Heart left ventricle (tissue), 16 donors: ENCODE measurements around the gene TOR1B. TPM values are rescaled to one million over a fixed set of nuclear protein-coding genes. Genes with fewer than 3 reads are reported as not detected.
A peak's percentile ranks its signal among the peaks of the same experiment; 100 is the strongest.
"Not testable (repeated sequence)": the region's sequence is repeated elsewhere in the genome, so short reads cannot be mapped to it uniquely, and the experiment has no call there.

ENCODE experiments used
- ATAC-seq, 4 donors: fragments of 200-7000 bp; cut with Tn5 transposase; one replicate each; pipeline ENCODE4 v1.9.1; 2020 to 2022; ENCODE audit warnings: moderate library complexity in 4 of 4, mild to moderate bottlenecking in 3 of 4, moderate number of reproducible peaks in 1 of 4
- DNase-seq, 5 donors: peaks; one replicate each; pipeline ENCODE4 v3.0.0-alpha.2; 2020
- H3K27ac ChIP-seq, 12 donors: fragments of 200-600 bp; sonication (generic) in 4 of 12; one replicate each; pipeline versions ENCODE4 v1.5.0 to v1.8.0; 2016 to 2022; ENCODE audit warnings: mild to moderate bottlenecking in 2 of 12
- H3K27me3 ChIP-seq, 9 donors: fragments of 200-600 bp; sonication (generic) in 2 of 9; one replicate each; pipeline versions ENCODE4 v1.5.1 to v1.8.0; 2016 to 2022; ENCODE audit warnings: mild to moderate bottlenecking in 3 of 9
- H3K36me3 ChIP-seq, 9 donors: fragments of 200-600 bp; sonication (generic) in 2 of 9; one replicate each; pipeline versions ENCODE4 v1.5.0 to v1.8.0; 2018 to 2022; ENCODE audit warnings: mild to moderate bottlenecking in 2 of 9
- H3K4me1 ChIP-seq, 12 donors: fragments of 200-600 bp; sonication (generic) in 4 of 12; one replicate each; pipeline versions ENCODE4 v1.5.0 to v1.8.0; 2016 to 2022; ENCODE audit warnings: mild to moderate bottlenecking in 3 of 12
- H3K4me3 ChIP-seq, 12 donors: fragments of 200-600 bp; sonication (generic) in 4 of 12; one replicate each; pipeline versions ENCODE4 v1.5.0 to v1.8.0; 2017 to 2022; ENCODE audit warnings: mild to moderate bottlenecking in 9 of 12, moderate library complexity in 4 of 12
- H3K9me3 ChIP-seq, 12 donors: fragments of 200-600 bp; sonication (generic) in 4 of 12; one replicate each; pipeline versions ENCODE4 v1.5.0 to v1.8.0; 2016 to 2022; ENCODE audit warnings: mild to moderate bottlenecking in 1 of 12
- CTCF ChIP-seq, 12 donors: fragments of 200-600 bp; sonication (generic) in 4 of 12; IDR thresholded peaks; one replicate each; pipeline versions ENCODE4 v1.5.0 to v1.8.0; 2018 to 2022; ENCODE audit warnings: antibody characterized with exemption in 12 of 12, mild to moderate bottlenecking in 5 of 12
- POLR2A ChIP-seq, 2 donors: fragments of 450-650 bp; IDR thresholded peaks; one replicate each; pipeline ENCODE4 v1.6.1; 2017; ENCODE audit warnings: antibody characterized with exemption in 2 of 2, mild to moderate bottlenecking in 2 of 2, moderate library complexity in 2 of 2
- whole genome bisulfite sequencing, 4 donors: extraction: QIAGEN DNeasy Blood & Tissue Kit in 2 of 4; methylation state at CpG; one replicate each; pipeline versions ENCODE4 v1.1.5 to v1.1.7; 2013 to 2018; 5-methylcytosine and 5-hydroxymethylcytosine counted together
- intact Hi-C, 10 donors: fragments of 100-400 bp; cut with DNase I; formaldehyde crosslinking; loops; one replicate each; pipeline versions ENCODE4 v1.11.1 to v1.14.2; 2022
- polyA plus RNA-seq, 2 donors: library from polyadenylated mRNA; stranded (reverse); fragments of 200-250 nt; gene quantifications; one replicate each; pipeline ENCODE4 v1.2.3, GENCODE V29; 2013
- total RNA-seq, 9 donors: library from RNA; depleted of rRNA in 2 of 9; stranded (reverse); fragments of >200 nt in 2 of 9; fragmentation: NEBNext Ultra II Directional in 3 of 9; extraction: Animal tissue kit (Norgen Biotek cat#: 25700) in 3 of 9; gene quantifications; one replicate each; pipeline versions ENCODE4 v1.1.0 to v1.2.4, GENCODE V29; 2016 to 2023
- donor health status: ischemic (EF 13 %, LVEDD 7.1; RV severe dilation, severe dysfunction).
- donor health status: healthy with polysubstance abuse.
- donor health status: DM: no; HTN: yes; CAD: no.
- donor health status: DM: no; HTN: no; CAD: no.
- donor health status: ischemic (EF 25% LVEDD 6.9; RV normal size, moderate dysfunction).
- donor health status: ischemic (EF 25% LVEDD 5.7; RV mildly dilated, moderate dysfunction).
- donor health status: healthy.
- donor health status: DM: yes; HTN: yes; CAD: no.
- donor health status: ischemic (EF 35%, LVEDD 5.7; RV mildly dilated, moderate dysfunction).
- donor health status: nonischemic (EF 11% LVEDD 7.7; RV severe dilation, severe dysfunction).
- donor health status: DM: yes; HTN: yes; CAD: no.
- donor health status: PGD.
- donor health status: ischemic (EF 29% LVEDD 5.4; RV normal size, mild dysfunction).
- donor health status: nonischemic (EF 23%, LVEDD 6.1; RV moderate dilation, normal function).

The TOR1B gene
- total and polyA plus RNA-seq, 11 donors, result 7.3 to 20.7 (median 13.0) TPM

DNA sequence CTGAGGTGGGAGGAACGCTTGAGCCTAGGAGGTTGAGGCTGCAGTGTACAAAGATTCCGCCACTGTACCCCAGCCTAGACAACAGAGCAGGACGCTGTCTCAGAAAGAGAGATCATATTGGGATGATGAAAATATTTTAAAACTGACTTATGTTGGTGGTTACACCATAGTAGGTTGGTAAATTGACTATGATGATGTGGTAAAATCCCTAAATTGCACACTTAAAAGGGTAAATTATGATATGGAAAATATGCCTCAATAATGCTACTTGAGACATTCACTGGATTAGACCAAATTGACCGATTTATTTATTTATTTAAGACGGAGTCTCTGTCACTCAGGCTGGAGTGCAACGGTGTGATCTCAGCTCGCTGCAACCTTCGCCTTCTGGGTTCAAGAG, 21.9 kb upstream of the TOR1B start:
- no peaks in the 10 kb centered on the region for H3K9me3 ChIP-seq
- intact Hi-C loops, result loop anchor here in 8 of 10 donors (5.0 kb wide), 3 partner anchors 139 to 649 kb away; partner anchors contain the start of gene ASB6 (in 6 of the 8)
- peaks cover 0 to 28% (median 14%) of the 10 kb centered on the region in 12 donors for H3K4me1 ChIP-seq
- 84 to 90% (median 85%) methylated on average over 8 of the region's 8 CpGs for WGBS, 4 donors
- ATAC-seq (no peak), DNase-seq (no peak)
- H3K27ac ChIP-seq, result no peak overlapping the region
- H3K36me3 ChIP-seq, result no peaks in the 10 kb centered on the region
- H3K4me3 ChIP-seq, result no peak overlapping the region
- no peak for TF ChIP-seq CTCF (IDR thresholded peaks at IDR 0.05)
- no peaks in the 10 kb centered on the region for H3K27me3 ChIP-seq

GRCh38 chr9:129781981-129782380, 21.0 kb upstream of the TOR1B start:
- no peak for ATAC-seq
- Histone ChIP-seq H3K36me3 (no peaks in the 10 kb centered on the region), H3K27me3 (peaks cover 0 to 3% (median 0%) of the 10 kb centered on the region in 9 donors), H3K4me3 (no peak overlapping the region), H3K4me1 (peaks cover 0 to 19% (median 9%) of the 10 kb centered on the region in 12 donors), H3K9me3 (no peaks in the 10 kb centered on the region), H3K27ac (no peak overlapping the region)
- TF ChIP-seq POLR2A (IDR thresholded peaks at IDR 0.05), result no peak
- no peak for TF ChIP-seq CTCF (IDR thresholded peaks at IDR 0.05)
- DNase-seq, result no peak
- intact Hi-C loops, result loop anchor here (2.0 to 5.0 kb wide), 7 partner anchors 43 to 651 kb away; partner anchors contain the start of gene ASB6 (in 8 of the 10)
- 60 to 75% (median 65%) methylated on average over 5 of the region's 5 CpGs for WGBS, 4 donors

- H3K27ac ChIP-seq, result no peak overlapping the region
- H3K27me3 ChIP-seq, result peaks cover 0 to 10% (median 0%) of the 10 kb centered on the region in 9 donors
- peak; percentile 54 to 73 (median 70) for DNase-seq
- H3K9me3 ChIP-seq, result no peaks in the 10 kb centered on the region
- H3K36me3 ChIP-seq, result no peaks in the 10 kb centered on the region
- H3K4me3 ChIP-seq, result no peak overlapping the region
- intact Hi-C loops, result loop anchor here (1.0 to 5.0 kb wide), 10 partner anchors 45 to 653 kb away; partner anchors contain the start of gene ASB6 (in 10 of the 10)
- peak; percentile 46 to 95 (median 93) for ATAC-seq
- TF ChIP-seq CTCF (IDR thresholded peaks at IDR 0.05) (peak; percentile 77 to 97 (median 91)), POLR2A (IDR thresholded peaks at IDR 0.05) (no peak)
- WGBS, 4 donors, result 33 to 36% (median 34%) methylated on average over 14 of the region's 14 CpGs
- H3K4me1 ChIP-seq, result peaks cover 0 to 5% (median 0%) of the 10 kb centered on the region in 12 donors
Observed at GRCh38 chr9:129783516-129784361, 19.2 kb upstream of the TOR1B start.

GRCh38 chr9:129784970-129785369, 18.0 kb upstream of the TOR1B start:
- H3K4me1 ChIP-seq, H3K27ac ChIP-seq, H3K36me3 ChIP-seq, ATAC-seq, DNase-seq, H3K4me3 ChIP-seq, H3K9me3 ChIP-seq, H3K27me3 ChIP-seq: not testable (repeated sequence)
- 69 to 76% (median 72%) methylated on average over 11 of the region's 11 CpGs for WGBS, 4 donors
- intact Hi-C loops, result loop anchor here in 9 of 10 donors (2.0 to 5.0 kb wide), 7 partner anchors 48 to 653 kb away; partner anchors contain the start of gene ASB6 (in 8 of the 9)
